ENCODE measurements around the gene CMTM8. TPM values are rescaled to one million over a fixed set of nuclear protein-coding genes. Genes with fewer than 3 reads are reported as not detected.

The CMTM8 gene
- total and polyA plus RNA-seq, 10 of the 15 experiments (the other 5 are each of a cell fraction or from before 2014, with no cell fraction given) = 0.11 to 0.23 TPM; not detected in 8

GRCh38 chr3:32316976-32317375 lies 78.5 kb downstream of the CMTM8 start (continued):
- TF ChIP-seq, protein P1, sequence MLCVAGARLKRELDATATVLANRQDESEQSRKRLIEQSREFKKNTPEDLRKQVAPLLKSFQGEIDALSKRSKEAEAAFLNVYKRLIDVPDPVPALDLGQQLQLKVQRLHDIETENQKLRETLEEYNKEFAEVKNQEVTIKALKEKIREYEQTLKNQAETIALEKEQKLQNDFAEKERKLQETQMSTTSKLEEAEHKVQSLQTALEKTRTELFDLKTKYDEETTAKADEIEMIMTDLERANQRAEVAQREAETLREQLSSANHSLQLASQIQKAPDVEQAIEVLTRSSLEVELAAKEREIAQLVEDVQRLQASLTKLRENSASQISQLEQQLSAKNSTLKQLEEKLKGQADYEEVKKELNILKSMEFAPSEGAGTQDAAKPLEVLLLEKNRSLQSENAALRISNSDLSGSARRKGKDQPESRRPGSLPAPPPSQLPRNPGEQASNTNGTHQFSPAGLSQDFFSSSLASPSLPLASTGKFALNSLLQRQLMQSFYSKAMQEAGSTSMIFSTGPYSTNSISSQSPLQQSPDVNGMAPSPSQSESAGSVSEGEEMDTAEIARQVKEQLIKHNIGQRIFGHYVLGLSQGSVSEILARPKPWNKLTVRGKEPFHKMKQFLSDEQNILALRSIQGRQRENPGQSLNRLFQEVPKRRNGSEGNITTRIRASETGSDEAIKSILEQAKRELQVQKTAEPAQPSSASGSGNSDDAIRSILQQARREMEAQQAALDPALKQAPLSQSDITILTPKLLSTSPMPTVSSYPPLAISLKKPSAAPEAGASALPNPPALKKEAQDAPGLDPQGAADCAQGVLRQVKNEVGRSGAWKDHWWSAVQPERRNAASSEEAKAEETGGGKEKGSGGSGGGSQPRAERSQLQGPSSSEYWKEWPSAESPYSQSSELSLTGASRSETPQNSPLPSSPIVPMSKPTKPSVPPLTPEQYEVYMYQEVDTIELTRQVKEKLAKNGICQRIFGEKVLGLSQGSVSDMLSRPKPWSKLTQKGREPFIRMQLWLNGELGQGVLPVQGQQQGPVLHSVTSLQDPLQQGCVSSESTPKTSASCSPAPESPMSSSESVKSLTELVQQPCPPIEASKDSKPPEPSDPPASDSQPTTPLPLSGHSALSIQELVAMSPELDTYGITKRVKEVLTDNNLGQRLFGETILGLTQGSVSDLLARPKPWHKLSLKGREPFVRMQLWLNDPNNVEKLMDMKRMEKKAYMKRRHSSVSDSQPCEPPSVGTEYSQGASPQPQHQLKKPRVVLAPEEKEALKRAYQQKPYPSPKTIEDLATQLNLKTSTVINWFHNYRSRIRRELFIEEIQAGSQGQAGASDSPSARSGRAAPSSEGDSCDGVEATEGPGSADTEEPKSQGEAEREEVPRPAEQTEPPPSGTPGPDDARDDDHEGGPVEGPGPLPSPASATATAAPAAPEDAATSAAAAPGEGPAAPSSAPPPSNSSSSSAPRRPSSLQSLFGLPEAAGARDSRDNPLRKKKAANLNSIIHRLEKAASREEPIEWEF (IDR thresholded peaks at IDR 0.05; ENCODE audit: insufficient replicate concordance, low read depth, low read length) = no peak
- TF ChIP-seq BMI1 (IDR thresholded peaks at IDR 0.05; ENCODE audit: borderline replicate concordance) = no peak
- no peak for TF ChIP-seq MAX (IDR thresholded peaks at IDR 0.05; ENCODE audit: low read depth, low read length)
- no peak for TF ChIP-seq ATF7 (IDR thresholded peaks at IDR 0.05; ENCODE audit: low read depth)
- no peak for TF ChIP-seq RAD51 (IDR thresholded peaks at IDR 0.05)

DNA sequence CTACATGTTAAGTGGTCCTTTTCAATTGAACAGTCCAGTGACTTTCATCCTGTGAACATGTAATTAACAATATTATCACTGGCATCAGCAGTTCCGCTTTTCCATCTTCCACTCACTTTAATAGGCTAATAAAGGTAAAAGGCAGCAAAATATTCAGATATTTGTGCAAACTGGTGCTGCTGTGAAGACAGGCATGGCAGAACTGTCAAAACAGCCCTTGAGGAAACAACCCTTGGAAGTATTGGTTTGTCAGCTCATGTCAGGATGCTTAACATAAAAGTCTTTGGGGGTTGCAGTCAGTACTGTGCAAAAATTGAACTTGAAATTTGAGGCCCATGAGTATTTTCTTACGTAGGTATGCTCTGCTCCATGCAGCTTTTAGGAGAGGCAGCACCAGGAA lies 81.1 kb downstream of the CMTM8 start:
- BruUV-seq (replicated peaks) = no TSS peak
- Histone ChIP-seq H3K36me3 (ENCODE audit: control insufficient read depth in 2 of 2, insufficient read depth in 2 of 2, low read length in 1 of 2) (no peaks in the 10 kb centered on the region), H3K27me3 (replicated peaks in 1 of 2; ENCODE audit: control insufficient read depth in 2 of 2, insufficient read depth in 2 of 2, low read length in 1 of 2) (no peaks in the 10 kb centered on the region; a peak in 2 of 4 replicates), H3K9ac (ENCODE audit: control insufficient read depth, insufficient read depth, low read length) (no peak overlapping the region), H3K27ac (ENCODE audit: control insufficient read depth, insufficient read depth) (no peak overlapping the region), H4K20me1 (ENCODE audit: control insufficient read depth, insufficient read depth) (no peaks in the 10 kb centered on the region), H3K9me3 (replicated peaks; ENCODE audit: control insufficient read depth, insufficient read depth, low read length) (no peaks in the 10 kb centered on the region), H3K79me2 (ENCODE audit: control insufficient read depth, insufficient read depth, low read length) (no peaks in the 10 kb centered on the region), H2AFZ (ENCODE audit: control insufficient read depth, low read depth, low read length) (no peak overlapping the region), H3K4me1 (ENCODE audit: control insufficient read depth, insufficient read depth, low read length) (no peaks in the 10 kb centered on the region), H3K4me2 (ENCODE audit: control insufficient read depth, insufficient read depth) (no peak overlapping the region), H3K4me3 (no peak overlapping the region)
- ChIA-PET RAD21 (ENCODE audit: unreplicated experiment) (interaction anchor here (0.6 kb wide), 1 partner anchor 9 kb away, joined by 5 read pairs; no protein-coding TSS in a partner anchor), POLR2A (no interaction called here), SMC1A (ENCODE audit: uncharacterized antibody, unreplicated experiment) (interaction anchor here (1.2 kb wide), 1 partner anchor 13 kb away, joined by 3 read pairs; no protein-coding TSS in a partner anchor), CTCF (interaction anchor here (0.6 to 0.7 kb wide), 2 partner anchors 30 to 342 kb away, joined by 3 to 4 read pairs; no protein-coding TSS in a partner anchor)
- ATAC-seq (no peak), FAIRE-seq (no peak), DNase-seq (ENCODE audit: low read depth, low spot score) (no peak)
- no peak for TF ChIP-seq SUZ12 (IDR thresholded peaks at IDR 0.05; ENCODE audit: unreplicated experiment)
- no peak for TF ChIP-seq BHLHE40 (IDR thresholded peaks at IDR 0.05; ENCODE audit: borderline replicate concordance in 1 of 2, low read depth in 2 of 2, low read length in 1 of 2)
- no peak for TF ChIP-seq BMI1 (IDR thresholded peaks at IDR 0.05; ENCODE audit: borderline replicate concordance)
- no peak for TF ChIP-seq SKIL (IDR thresholded peaks at IDR 0.05; ENCODE audit: low read depth, poor library complexity, severe bottlenecking)
- TF ChIP-seq CREB1 (IDR thresholded peaks at IDR 0.05; ENCODE audit: low read depth) = no peak
- TF ChIP-seq NRF1 (conservative IDR thresholded peaks at IDR 0.05; ENCODE audit: low read depth, low read length) = no peak
- intact Hi-C loops (cut with micrococcal nuclease; ENCODE audit: unreplicated experiment) = no loop called here
- in situ Hi-C loops (cut with MboI) = no loop called here
- WGBS (ENCODE audit: insufficient coverage, insufficient replicate concordance, low lambda C conversion rate, missing lambda C conversion rate) = 60% methylated on average over 2 of the region's 2 CpGs
